NCI-H526 (cell line): ENCODE data around the gene KMT2E.
"Not testable (repeated sequence)": the region's sequence is repeated elsewhere in the genome, so short reads cannot be mapped to it uniquely, and the experiment has no call there.

Source experiments
- DNase-seq, 2 experiments: peaks; one replicate each; lab custom pipeline; 2025; lab: John Stamatoyannopoulos, UW

Gene KMT2E

DNA sequence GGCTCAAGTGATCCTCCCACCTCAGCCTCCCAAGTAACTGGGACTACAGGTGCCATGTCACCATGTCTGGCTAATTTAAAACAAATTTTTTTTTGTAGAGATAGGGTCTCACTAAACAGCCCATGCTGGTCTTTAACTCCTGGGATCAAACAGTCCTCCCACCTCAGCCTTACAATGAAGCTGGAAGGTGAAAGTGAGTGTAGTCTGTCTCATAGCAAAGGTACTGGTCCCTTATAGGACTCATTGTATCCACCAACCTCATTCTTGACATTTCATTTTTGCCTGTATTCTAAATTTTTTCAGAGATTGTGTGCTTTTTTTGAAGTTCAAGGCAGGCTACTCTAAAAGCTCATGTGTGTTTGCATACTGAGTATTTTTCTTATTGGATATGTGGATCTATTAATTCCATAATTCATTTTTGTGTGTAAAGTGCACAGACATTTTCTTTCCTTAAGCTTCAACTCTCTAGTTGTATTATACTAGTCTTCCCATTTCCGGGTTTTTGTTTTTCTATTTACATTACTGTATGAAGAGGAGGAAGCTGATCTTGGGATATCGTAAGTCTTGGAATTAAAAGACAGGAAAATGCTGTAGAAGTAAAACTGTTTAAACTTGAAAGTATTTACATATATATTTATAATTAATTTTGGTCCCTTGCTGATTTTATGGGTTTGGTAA lies 13.3 kb downstream of the KMT2E start:
- no peak for DNase-seq

DNA sequence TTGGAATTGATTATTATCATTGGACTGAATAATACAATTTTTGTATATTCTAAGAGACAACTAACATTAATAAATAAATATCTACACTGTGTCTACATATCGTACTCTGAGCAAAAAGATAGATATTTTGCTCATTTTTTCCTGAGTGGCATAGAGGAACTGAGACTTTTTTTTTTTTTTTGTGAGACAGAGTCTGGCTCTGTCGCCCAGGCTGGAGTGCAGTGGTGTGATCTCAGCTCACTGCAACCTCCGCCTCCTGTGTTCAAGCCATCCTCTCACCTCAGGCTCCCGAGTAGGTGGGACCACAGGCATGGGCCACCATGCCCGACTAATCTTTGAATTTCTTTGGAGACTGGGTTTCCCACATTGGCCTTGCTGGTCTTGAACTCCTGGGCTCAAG lies 14.0 kb downstream of the KMT2E start:
- no peak for DNase-seq

DNA sequence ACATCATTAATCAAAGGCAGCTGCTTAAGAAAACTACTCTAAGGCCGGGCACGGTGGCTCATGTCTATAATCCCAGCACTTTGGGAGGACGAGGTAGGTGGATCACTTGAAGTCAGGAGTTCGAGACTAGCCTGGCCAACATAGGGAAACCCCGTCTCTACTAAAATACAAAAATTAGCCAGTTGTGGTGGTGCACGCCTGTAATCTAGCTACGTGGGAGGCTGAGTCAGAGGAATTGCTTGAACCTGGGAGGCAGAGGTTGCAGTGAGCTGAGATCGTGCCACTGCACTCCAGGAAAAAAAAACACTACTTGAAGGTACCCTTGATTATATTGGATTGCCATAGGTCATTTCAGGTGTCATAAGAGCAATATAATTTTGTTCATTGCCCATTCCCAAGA lies 14.9 kb downstream of the KMT2E start:
- not testable (repeated sequence) for DNase-seq

DNA sequence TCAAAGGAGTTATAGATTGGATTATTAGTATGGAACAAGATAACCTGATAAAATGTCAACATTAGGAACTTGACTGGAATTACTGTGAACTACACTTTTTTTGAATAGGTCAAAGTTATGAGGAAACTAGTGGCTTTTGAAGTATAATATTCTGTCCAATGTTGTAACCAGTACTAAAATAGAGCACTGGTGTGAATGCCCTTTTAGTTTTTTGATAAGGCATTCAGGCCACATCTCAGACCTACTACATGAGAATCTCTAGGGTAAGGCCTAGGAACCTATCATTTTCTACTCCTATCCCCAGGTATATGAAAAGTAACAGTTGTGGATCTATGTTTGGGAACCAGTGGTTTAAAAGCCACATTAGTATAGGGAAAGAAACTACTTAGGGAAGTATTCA lies 16.4 kb downstream of the KMT2E start:
- DNase-seq, result no peak

DNA sequence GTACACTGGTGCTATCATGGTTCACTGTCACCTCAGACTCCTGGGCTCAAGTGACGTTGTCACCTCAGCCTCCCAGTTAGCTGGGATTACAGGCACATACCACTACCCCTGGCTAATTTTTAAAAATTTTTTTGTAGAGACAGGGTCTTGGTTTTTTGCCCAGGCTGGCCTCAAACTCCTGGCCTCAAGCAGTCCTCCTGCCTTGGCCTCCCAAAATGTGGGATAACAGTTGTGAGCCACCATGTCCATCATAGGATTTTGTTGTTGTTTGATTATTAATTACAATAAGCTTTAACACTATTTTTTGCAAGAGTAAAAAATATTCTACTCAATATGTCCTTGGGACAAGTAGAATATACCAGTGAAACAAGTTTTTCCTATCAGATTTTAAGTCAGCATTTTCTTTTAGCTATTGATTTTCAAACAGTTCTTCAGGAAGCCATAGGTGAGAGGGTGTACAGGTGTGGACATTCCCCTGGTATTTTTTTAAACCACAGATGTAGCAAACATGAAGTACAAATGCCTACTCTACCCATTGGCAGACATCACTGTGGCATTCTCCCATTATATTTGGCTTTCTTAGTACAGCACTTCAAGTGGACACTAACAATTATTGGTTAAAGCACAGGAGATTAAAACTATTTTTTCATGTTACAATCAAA lies 18.7 kb downstream of the KMT2E start:
- DNase-seq, result no peak

DNA sequence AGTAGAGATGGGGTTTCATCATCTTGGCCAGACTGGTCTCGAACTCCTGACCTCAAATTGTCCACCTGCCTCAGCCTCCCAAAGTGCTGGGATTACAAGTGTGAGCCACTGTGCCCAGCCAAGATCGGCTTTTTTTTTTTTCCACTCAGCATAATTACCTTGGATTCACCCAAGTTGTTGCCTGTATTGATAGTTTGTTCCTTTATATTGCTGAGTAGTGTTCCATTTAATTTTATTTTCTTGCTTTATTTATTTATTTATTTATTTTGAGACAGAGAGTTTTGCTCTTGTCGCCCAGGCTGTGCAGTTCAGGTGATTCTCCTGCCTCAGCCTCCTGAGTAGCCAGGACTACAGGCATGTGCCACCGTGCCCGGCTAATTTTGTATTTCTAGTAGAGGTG lies 21.3 kb downstream of the KMT2E start:
- DNase-seq, result no peak

DNA sequence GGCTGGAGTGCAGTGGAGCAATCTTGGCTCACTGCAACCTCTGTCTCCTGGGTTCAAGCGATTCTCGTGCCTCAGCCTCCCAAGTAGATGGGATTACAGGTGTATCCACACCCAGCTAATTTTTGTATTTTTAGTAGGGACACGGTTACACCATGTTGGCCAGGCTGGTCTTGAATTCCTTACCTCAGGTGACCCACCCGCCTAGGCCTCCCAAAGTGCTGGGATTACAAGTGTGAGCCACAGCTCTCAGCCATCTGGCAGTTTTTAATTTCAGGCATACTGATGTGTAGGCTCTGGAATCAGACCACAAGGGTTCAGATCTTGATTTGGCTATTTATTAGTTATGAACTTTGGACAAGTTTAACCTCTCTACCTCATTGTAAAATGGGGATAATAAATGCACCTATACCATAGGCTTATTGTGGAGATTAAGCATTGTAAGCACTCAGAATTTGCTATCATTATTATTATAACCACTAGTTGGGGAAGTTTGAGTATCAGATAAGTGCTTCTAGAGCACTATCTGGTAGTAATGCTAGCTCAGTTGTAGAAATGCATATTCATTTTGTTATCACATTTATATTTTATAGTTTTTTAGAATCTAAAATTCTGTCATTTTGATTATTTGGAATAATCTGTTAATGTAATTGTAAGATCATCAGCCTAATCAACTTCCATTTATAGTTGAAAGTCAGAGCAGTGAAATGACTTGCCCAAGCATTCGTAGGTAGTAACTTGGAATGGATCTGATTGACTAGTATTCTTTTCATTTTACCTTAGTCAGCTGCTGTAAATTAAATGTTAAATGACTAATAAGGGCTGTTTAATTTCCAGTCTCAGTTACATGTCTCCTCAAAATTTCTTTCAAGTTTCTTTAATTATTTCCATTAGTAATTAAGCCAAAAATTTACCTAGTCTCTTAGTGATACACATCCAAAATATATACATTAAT lies 22.5 kb downstream of the KMT2E start:
- no peak for DNase-seq

DNA sequence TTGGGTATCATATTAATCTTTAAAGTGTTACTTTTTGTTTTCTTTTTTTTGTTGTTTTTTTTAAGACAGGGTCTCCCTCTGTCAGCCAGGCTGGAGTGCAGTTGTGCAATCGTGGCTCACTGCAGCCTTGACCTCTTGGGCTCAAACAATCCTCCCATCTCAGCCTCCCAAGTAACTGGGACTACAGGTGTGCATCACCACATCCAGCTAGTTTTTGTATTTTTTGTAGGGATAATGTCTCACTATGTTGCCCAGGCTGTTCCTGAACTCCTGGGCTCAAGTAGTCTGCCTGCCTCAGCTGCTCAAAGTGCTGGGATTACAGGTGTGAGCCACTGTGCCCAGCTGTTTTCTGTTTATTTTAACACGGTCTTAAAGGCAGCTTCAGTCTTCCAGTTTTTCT lies 23.3 kb downstream of the KMT2E start:
- no peak for DNase-seq

DNA sequence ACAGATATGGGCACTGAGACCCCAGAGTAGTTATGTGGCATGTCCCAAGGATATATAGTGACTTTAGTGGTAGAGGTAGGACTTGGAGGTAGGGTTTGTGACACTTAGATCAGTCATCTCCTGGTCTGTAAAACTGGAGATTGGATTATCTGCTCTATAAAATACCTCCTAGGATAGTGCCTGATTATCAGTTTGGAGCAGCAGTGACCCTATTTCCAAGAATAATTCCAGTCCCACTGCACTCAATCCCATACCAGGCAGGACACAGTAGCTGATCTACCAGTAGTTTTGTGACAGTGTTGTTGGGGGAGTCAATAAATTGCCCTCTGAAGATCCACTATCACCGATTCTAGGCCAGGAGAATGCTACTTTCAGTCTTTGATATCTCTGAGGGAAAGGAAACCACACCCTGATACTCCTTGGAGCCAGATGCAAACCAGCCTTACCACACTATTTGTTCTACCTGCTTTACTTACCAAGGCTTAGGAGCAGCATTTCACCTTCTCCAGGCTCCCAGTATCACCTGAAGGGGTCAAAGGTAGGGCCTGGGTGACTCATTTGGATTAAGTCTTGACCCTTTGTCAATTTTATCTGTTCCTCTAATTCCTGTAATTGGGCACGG lies 30.6 kb downstream of the KMT2E start:
- no peak for DNase-seq

DNA sequence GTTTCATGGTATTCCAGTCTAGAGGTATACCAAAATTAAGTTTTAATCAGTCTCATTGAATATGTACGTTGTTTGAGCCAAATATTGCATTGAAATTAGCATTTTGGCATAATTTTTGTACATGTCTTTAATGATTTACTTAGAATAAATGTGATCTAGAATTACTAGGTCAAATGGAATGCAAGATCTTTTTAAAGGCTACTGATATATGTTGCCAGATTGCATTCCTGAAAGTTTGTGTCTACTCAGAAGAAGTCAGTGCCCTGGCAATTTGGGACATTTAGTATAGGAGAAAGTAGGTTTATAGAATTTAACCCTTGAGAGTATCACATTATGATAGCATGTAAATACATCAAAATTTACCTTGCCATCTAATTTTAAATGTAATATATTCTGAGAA lies 32.4 kb downstream of the KMT2E start:
- no peak for DNase-seq

DNA sequence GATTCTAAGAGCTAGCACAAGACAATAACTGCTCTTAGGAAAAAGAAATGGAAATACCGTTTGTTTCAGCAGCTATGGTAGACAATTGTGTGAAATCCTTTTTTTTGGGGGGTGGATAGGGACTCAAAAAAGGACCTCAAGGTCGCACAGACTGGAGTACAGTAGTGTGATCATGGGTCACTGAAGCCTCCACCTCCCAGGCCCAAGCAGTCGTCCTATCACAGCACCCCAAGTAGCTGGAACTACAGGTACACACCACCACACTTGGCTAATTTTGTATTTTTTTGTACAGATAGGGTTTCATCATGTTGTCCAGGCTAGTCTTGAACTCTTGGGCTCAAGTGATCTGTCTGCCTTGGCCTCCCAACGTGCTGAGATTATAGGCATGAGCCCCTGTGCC lies 33.9 kb downstream of the KMT2E start:
- no peak for DNase-seq

DNA sequence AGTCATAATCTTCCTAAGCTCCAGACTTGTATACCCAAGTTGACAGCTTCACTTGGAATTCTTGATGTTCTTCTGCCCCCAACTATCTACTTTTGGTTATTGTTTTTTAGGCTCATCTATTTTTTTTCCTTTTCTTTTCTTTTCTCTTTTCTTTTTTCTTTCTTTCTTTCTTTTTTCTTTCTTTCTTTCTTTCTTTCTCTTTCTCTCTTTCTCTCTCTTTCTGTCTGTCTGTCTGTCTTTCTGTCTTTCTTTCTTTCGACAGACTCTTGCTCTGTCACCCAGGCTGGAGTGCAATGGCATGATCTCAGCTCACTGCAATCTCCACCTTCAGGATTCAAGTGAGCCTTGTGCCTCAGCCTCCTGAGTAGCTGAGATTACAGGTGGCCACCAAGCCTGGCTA lies 36.5 kb downstream of the KMT2E start:
- no peak for DNase-seq

DNA sequence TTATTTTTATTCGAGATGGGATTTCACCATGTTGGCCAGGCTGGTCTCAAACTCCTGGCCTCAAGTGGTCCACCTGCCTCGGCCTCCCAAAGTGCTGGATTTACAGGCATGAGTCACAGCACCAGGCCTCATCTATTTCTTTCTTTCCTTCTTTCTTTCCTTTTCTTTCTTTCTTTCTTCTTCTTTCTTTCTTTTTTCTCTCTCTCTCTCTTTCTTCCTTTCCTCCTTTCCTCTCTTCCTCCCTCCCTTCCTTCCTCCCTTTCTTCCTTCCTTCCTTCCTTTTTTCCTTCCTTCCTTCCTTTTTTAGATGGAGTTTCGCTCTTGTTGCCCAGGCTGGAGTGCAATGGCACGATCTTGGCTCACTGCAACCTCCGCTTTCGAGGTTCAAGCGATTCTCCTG lies 36.9 kb downstream of the KMT2E start:
- not testable (repeated sequence) for DNase-seq

DNA sequence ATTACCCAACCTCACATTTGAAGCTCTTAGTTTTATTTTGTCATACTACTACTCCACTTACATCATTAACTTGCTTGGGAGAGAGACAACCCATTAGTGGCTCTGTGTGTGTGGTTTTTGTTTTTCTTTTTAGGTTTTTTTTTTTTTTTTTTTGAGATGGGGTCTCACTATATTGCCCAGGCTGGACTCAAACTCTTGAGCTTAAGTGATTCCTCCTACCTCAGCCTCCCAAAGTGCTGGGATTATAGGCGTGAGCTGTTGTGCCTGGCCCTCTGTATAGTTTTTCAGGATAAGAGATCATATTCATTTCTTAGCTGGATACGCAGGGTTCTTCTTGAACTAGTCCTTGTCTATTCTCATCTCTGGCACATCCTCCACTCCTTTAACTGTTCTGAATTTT lies 41.1 kb downstream of the KMT2E start:
- DNase-seq, result no peak

DNA sequence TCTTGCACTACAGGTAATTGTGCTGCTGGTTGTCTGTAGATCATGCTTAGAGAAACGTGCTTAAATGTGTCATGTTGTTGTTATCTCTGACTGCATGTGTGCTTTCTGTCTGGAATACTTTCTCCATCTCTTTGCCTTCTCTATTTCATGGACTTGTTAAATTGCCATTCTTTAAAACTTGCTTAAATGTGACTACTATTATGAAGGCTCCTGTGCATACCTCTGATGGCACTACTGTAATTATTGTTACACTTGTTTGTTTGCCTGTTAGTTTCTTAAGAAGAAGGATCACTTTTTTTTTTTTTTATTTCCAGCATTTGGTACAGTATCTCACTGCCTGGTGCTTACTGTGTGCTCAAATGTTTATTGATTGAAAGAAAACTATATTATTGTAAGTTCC lies 41.6 kb downstream of the KMT2E start:
- no peak for DNase-seq

DNA sequence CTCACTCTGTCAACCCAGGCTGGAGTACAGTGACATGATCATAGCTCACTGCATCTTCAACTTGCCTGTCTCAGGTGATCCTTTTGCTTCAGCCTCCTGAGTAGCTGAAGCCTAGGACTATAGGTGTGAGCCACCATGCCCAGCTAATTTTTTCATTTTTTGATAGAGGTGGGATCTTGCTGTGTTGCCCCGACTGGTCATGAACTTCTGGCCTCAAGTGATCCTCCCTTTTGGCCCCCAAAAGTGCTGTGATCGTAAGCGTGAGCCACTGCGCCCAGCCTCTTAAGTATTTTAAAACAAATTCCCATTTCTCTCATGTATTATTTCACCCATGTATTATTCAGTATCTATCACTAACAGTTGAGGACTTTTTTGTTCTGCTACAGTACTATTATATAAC lies 43.5 kb downstream of the KMT2E start:
- DNase-seq, result no peak

DNA sequence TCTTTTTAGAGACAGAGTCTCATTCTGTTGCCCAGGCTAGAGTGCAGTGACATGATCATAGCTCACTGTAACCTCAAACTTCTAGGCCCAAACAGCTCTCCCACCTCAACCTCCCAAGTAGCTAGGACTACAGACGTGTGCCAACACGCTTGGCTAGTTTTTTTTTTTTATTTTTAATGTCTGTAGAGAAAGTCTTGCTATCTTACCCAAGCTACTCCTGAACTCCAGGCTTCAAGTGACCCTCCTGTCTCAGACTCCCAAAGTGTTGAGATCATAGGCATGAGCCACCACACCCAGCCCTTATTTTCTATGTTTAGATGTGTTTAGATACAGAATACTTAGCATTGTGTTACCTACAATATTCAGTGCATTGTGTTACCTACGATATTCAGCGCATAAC lies 46.4 kb downstream of the KMT2E start:
- DNase-seq, result no peak

DNA sequence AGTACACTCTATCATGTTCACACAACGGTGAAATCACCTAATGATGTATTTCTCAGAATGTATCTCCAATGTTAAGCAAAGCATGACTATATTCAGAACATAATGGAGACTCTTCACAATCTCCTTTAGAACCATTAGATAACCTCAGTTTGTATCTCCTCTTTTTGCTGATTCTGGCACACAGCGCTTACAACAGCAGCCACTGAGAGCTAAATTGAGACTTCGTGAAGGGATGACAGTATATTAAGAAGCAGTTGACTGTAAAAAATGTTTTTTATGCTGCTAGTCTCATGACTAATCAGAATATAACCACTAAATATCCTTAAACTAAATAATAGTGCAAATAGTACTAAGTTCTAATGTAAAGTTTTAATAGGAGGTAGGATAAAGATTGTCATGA lies 46.9 kb downstream of the KMT2E start:
- DNase-seq, result no peak

DNA sequence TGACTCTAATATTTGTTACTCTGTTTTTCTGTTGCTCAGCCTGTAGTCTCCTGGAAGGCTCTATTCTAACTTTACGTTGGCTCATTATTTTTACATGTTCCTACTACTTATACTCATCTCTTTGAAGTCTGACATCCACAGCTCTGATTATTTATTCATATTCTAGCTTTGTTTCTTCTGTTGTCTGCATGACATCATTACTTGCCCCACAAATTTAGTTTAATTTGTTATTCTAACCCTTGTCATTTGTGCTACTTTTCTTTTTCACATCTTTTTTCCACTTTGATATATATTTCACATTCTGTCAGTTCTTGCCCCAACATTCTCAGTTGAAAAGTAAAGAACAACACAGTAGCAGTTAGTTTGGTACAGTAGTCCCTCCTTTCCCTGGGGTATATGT lies 51.1 kb downstream of the KMT2E start:
- no peak for DNase-seq

DNA sequence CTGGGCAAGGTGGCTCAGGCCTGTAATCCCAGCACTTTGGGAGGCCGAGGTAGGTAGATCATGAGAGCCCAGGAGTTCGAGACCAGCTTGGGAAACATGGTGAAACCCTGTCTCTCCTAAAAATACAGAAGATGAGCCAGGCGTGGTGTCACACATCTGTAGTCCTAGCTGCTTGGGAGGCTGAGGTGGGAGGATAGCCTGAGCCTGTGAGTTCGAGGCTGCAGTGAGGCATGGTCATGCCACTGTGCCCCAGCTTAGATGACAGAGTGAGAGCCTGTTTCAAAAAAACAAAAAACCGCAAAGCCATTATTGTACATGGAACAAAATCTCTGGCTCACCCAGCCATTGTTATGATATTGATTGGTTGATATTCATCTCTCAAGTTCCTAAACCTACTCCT lies 53.7 kb downstream of the KMT2E start:
- no peak for DNase-seq

DNA sequence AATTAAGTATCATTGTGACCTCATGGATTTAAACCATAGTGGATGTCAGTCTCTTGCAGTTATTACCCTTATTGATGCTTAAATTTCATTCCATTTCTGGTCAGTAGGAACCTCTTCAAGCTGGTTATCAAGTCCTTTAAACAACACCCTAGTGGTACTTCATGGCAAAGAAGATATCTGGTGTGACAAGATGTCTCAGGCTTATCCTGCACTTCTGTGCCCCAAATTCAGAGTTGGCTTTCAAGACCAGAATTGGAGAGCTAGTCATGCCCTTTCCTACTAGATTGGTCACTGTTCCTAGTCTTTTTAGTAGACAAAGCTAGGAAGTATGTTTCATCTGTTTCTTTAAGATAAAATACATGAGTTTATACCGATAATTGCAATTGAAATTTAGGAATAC lies 54.9 kb downstream of the KMT2E start:
- no peak for DNase-seq

DNA sequence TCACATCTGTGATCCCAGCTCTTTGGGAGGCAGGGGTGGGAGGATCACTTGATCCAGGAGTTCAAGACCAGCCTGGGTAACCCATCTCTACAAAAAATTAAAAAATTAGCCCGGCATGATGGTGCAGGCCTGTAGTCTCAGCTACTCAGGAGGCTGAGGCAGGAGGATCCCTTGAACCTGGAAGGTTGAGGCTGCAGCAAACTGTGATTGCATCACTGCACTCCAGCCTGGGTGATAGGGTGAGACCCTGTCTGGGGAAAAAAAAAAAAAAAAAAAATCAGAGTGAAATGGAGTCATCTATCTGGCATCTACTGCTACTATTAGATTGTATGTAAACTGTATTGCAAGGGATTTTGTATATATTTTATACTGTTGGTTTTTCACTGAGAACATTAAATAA lies 59.1 kb downstream of the KMT2E start:
- DNase-seq, result no peak

DNA sequence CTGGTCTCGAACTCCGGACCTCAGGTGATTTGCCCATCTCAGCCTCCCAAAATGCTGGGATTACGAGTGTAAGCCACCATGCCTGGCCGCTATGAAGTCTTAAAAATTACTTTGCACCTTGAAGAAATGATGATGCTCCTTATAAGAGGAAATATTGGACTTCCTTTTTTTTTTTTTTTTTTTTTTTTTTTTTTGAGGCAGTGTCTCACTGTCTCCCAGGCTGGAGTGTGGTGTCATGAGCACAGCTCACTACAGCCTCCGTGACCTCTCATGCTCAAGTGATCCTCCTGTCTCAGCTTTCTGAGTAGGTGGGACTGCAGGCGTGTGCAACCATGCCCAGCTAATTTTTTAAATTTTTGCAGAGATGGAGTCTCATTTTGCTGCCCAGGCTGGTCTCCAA lies 65.3 kb downstream of the KMT2E start:
- DNase-seq, result no peak
